ENCODE results near the gene NEURL3. TPM values are rescaled to one million over a fixed set of nuclear protein-coding genes. Genes with fewer than 3 reads are reported as not detected.

NEURL3 gene
- total and polyA plus RNA-seq, 10 donors, result 0.32 to 1.2 (median 0.64) TPM; not detected in 2

- no peak for TF ChIP-seq CTCF (IDR thresholded peaks at IDR 0.05 in 8 of 11, conservative IDR thresholded peaks at IDR 0.05 in 3 of 11)
- TF ChIP-seq POLR2A (IDR thresholded peaks at IDR 0.05), result no peak
- no peak for TF ChIP-seq POLR2AphosphoS5 (IDR thresholded peaks at IDR 0.05)
- H3K4me1 ChIP-seq, result peaks cover 0 to 6% (median 0%) of the 10 kb centered on the region in 6 donors
- H3K27ac ChIP-seq, result no peak overlapping the region
- intact Hi-C loops (cut with DNase I; ENCODE audit: low total_unique reads), result no loop called here
- no peaks in the 10 kb centered on the region for H3K27me3 ChIP-seq (replicated peaks in 1 of 7)
- H3K4me3 ChIP-seq, result no peak overlapping the region
- no peaks in the 10 kb centered on the region for H3K36me3 ChIP-seq
- peaks cover 0 to 8% (median 0%) of the 10 kb centered on the region in 8 donors for H3K9me3 ChIP-seq
- DNase-seq, result no peak
These were observed 57.4 kb downstream of the NEURL3 start for GRCh38 chr2:96447726-96448125.

Other genes with a start within 250 kb of the NEURL3 start
- gene TMEM127, start 239.4 kb downstream of the NEURL3 start, total RNA-seq, result 10 to 100 TPM; 61.1 to 83.3 (median 70.0) TPM
- 10 to 100 TPM in 1 of 3 donors, 1 to 10 TPM in 2; 7.5 to 17.3 (median 8.4) TPM for gene TMEM127, start 239.4 kb downstream of the NEURL3 start, polyA plus RNA-seq
- gene CIAO1, start 239.1 kb downstream of the NEURL3 start, total RNA-seq, result 100 to 1,000 TPM in 3 of 7 donors, 10 to 100 TPM in 4; 63.9 to 122 (median 76.7) TPM
- 10 to 100 TPM; 31.3 to 49.1 (median 39.5) TPM for gene CIAO1, start 239.1 kb downstream of the NEURL3 start, polyA plus RNA-seq
- gene SNRNP200, start 199.8 kb downstream of the NEURL3 start, total RNA-seq, result 100 to 1,000 TPM; 110 to 139 (median 130) TPM
- gene SNRNP200, start 199.8 kb downstream of the NEURL3 start, polyA plus RNA-seq, result 10 to 100 TPM; 60.5 to 74.4 (median 73.6) TPM
- 1 to 10 TPM; 2.9 to 6.6 (median 4.4) TPM for gene ITPRIPL1, start 180.0 kb downstream of the NEURL3 start, total RNA-seq
- 1 to 10 TPM in 1 of 3 donors, under 1 TPM in 2; 0.80 to 1.4 (median 0.90) TPM for gene ITPRIPL1, start 180.0 kb downstream of the NEURL3 start, polyA plus RNA-seq
- gene NCAPH, start 169.6 kb downstream of the NEURL3 start, total RNA-seq, result 1 to 10 TPM; 3.0 to 8.9 (median 5.0) TPM
- 1 to 10 TPM in 2 of 3 donors, under 1 TPM in 1; 0.83 to 6.0 (median 4.5) TPM for gene NCAPH, start 169.6 kb downstream of the NEURL3 start, polyA plus RNA-seq
- gene ARID5A, start 31.4 kb upstream of the NEURL3 start, total RNA-seq, result 100 to 1,000 TPM in 1 of 7 donors, 10 to 100 TPM in 6; 41.2 to 121 (median 52.8) TPM
- gene ARID5A, start 31.4 kb upstream of the NEURL3 start, polyA plus RNA-seq, result 10 to 100 TPM; 30.8 to 37.2 (median 35.4) TPM
- 10 to 100 TPM; 45.2 to 59.6 (median 51.1) TPM for gene KANSL3, start 133.0 kb upstream of the NEURL3 start, total RNA-seq
- gene KANSL3, start 133.0 kb upstream of the NEURL3 start, polyA plus RNA-seq, result 10 to 100 TPM; 10.3 to 16.9 (median 15.3) TPM
- gene FER1L5, start 137.4 kb upstream of the NEURL3 start, total RNA-seq, result under 1 TPM in 5 of 7 donors, not detected in 2; 0.09 to 0.23 (median 0.13) TPM
- gene FER1L5, start 137.4 kb upstream of the NEURL3 start, polyA plus RNA-seq, result under 1 TPM in 2 of 3 donors, not detected in 1; 0.02 to 0.06 TPM
- 10 to 100 TPM in 4 of 7 donors, 1 to 10 TPM in 3; 8.7 to 15.4 (median 10.8) TPM for gene LMAN2L, start 234.7 kb upstream of the NEURL3 start, total RNA-seq
- gene LMAN2L, start 234.7 kb upstream of the NEURL3 start, polyA plus RNA-seq, result 1 to 10 TPM; 5.8 to 7.1 (median 7.1) TPM